Kidney epithelial cell (primary cell): ENCODE measurements around the gene DLGAP1. TPM values are rescaled to one million over a fixed set of nuclear protein-coding genes. Genes with fewer than 3 reads are reported as not detected.

Source experiments
- DNase-seq: peaks from one replicate; pipeline ENCODE4 v3.0.0-alpha.2; 2010; ENCODE audit warnings: low read depth
- H3K27me3 ChIP-seq: 2 replicates; pipeline ENCODE4 v1.6.0; 2011; ENCODE audit warnings: low read length; ENCODE audit not compliant: control insufficient read depth, insufficient read depth
- H3K36me3 ChIP-seq: 2 replicates; pipeline ENCODE4 v1.5.1; 2011; ENCODE audit warnings: low read length; ENCODE audit not compliant: control insufficient read depth, insufficient read depth
- H3K4me3 ChIP-seq: 2 replicates; pipeline ENCODE4 v1.5.1; 2011; ENCODE audit warnings: low read depth, mild to moderate bottlenecking, control low read depth, low read length
- CTCF ChIP-seq: IDR thresholded peaks from 2 replicates; pipeline ENCODE4 v1.5.1; 2011; ENCODE audit warnings: mild to moderate bottlenecking, moderate library complexity, low read length, control low read depth, inconsistent platforms; ENCODE audit not compliant: insufficient read depth, poor library complexity, severe bottlenecking
- total RNA-seq: library from RNA; depleted of rRNA; stranded (reverse); fragments of >200 nt; gene quantifications from 2 replicates; pipeline ENCODE4 v1.2.3, GENCODE V29; 2015

Gene DLGAP1
- total RNA-seq, 1 donor from 2014 or later: 2.6 TPM

GRCh38 chr18:3660739-3661515, 794.2 kb downstream of the DLGAP1 start:
- TF ChIP-seq CTCF: no peak
- Histone ChIP-seq H3K36me3 (no peaks in the 10 kb centered on the region), H3K4me3 (no peak overlapping the region), H3K27me3 (no peaks in the 10 kb centered on the region)
- DNase-seq: no peak

- H3K4me3 ChIP-seq: no peak overlapping the region
- no peaks in the 10 kb centered on the region for H3K27me3 ChIP-seq
- H3K36me3 ChIP-seq: no peaks in the 10 kb centered on the region
- TF ChIP-seq CTCF: no peak
- no peak for DNase-seq
These were observed 796.6 kb downstream of the DLGAP1 start for GRCh38 chr18:3658529-3658928.

- Histone ChIP-seq H3K36me3 (no peaks in the 10 kb centered on the region), H3K4me3 (no peak overlapping the region), H3K27me3 (no peaks in the 10 kb centered on the region)
- no peak for DNase-seq
- TF ChIP-seq CTCF: no peak
These were observed 799.7 kb downstream of the DLGAP1 start for GRCh38 chr18:3655254-3656050.

GRCh38 chr18:3654442-3655253, 800.5 kb downstream of the DLGAP1 start:
- H3K4me3 ChIP-seq: no peak overlapping the region
- H3K36me3 ChIP-seq: no peaks in the 10 kb centered on the region
- no peak for TF ChIP-seq CTCF
- no peaks in the 10 kb centered on the region for H3K27me3 ChIP-seq
- no peak for DNase-seq

- H3K4me3 ChIP-seq: no peak overlapping the region
- no peaks in the 10 kb centered on the region for H3K36me3 ChIP-seq
- DNase-seq: no peak
- no peak for TF ChIP-seq CTCF
- no peaks in the 10 kb centered on the region for H3K27me3 ChIP-seq
These were observed 801.2 kb downstream of the DLGAP1 start for GRCh38 chr18:3653851-3654441.
